Epithelial cell of prostate (primary cell): ENCODE data around the gene RTN4RL1.
"Not testable (repeated sequence)": the region's sequence is repeated elsewhere in the genome, so short reads cannot be mapped to it uniquely, and the experiment has no call there.

Source experiments
- DNase-seq: peaks from one replicate; pipeline ENCODE4 v3.0.0-alpha.2; 2011; ENCODE audit warnings: low read depth, low spot score
- H3K27ac ChIP-seq: fragments of 450-650 bp; 2 replicates; pipeline ENCODE4 v1.5.1; 2017; ENCODE audit warnings: mild to moderate bottlenecking

RTN4RL1 gene

GRCh38 chr17:1985093-1985492 is 40.0 kb downstream of the RTN4RL1 start:
- DNase-seq = no peak
- no peak overlapping the region for H3K27ac ChIP-seq

- not testable (repeated sequence) for H3K27ac ChIP-seq, DNase-seq
These were observed 42.3 kb downstream of the RTN4RL1 start for GRCh38 chr17:1982793-1983366.

- H3K27ac ChIP-seq = peak overlapping the region; percentile 56
These were observed 44.4 kb downstream of the RTN4RL1 start for GRCh38 chr17:1980665-1981250.

GRCh38 chr17:1979182-1979985 is 45.8 kb downstream of the RTN4RL1 start:
- no peak for DNase-seq
- H3K27ac ChIP-seq = no peak overlapping the region

More at GRCh38 chr17:1980665-1981250, 44.4 kb downstream of the RTN4RL1 start:
- DNase-seq = no peak

GRCh38 chr17:1978396-1978949 is 46.7 kb downstream of the RTN4RL1 start:
- DNase-seq = no peak
- no peak overlapping the region for H3K27ac ChIP-seq

GRCh38 chr17:1977583-1978395 is 47.3 kb downstream of the RTN4RL1 start:
- DNase-seq = no peak
- no peak overlapping the region for H3K27ac ChIP-seq

GRCh38 chr17:1976683-1977064 is 48.5 kb downstream of the RTN4RL1 start:
- DNase-seq = no peak
- no peak overlapping the region for H3K27ac ChIP-seq

- DNase-seq = no peak
- no peak overlapping the region for H3K27ac ChIP-seq
These were observed 49.0 kb downstream of the RTN4RL1 start for GRCh38 chr17:1976000-1976682.

- no peak overlapping the region for H3K27ac ChIP-seq
- DNase-seq = no peak
These were observed 49.6 kb downstream of the RTN4RL1 start for GRCh38 chr17:1975573-1975972.

GRCh38 chr17:1972487-1973160 is 52.5 kb downstream of the RTN4RL1 start:
- no peak overlapping the region for H3K27ac ChIP-seq
- no peak for DNase-seq

GRCh38 chr17:1970843-1971384 is 54.2 kb downstream of the RTN4RL1 start:
- H3K27ac ChIP-seq = no peak overlapping the region
- no peak for DNase-seq

- no peak for DNase-seq
- no peak overlapping the region for H3K27ac ChIP-seq
These were observed 55.4 kb downstream of the RTN4RL1 start for GRCh38 chr17:1969712-1970111.

GRCh38 chr17:1967213-1967612 is 57.9 kb downstream of the RTN4RL1 start:
- no peak for DNase-seq
- H3K27ac ChIP-seq = no peak overlapping the region

GRCh38 chr17:1966274-1967086 is 58.7 kb downstream of the RTN4RL1 start:
- no peak for DNase-seq
- no peak overlapping the region for H3K27ac ChIP-seq

- no peak for DNase-seq
- H3K27ac ChIP-seq = no peak overlapping the region
These were observed 59.4 kb downstream of the RTN4RL1 start for GRCh38 chr17:1965556-1966273.

- DNase-seq = no peak
- H3K27ac ChIP-seq = no peak overlapping the region
These were observed 61.9 kb downstream of the RTN4RL1 start for GRCh38 chr17:1963250-1963649.

GRCh38 chr17:1961189-1961588 is 63.9 kb downstream of the RTN4RL1 start:
- no peak for DNase-seq
- no peak overlapping the region for H3K27ac ChIP-seq

GRCh38 chr17:1960545-1960912 is 64.6 kb downstream of the RTN4RL1 start:
- no peak for DNase-seq
- H3K27ac ChIP-seq = no peak overlapping the region
